GM21390 (cell line): ENCODE data around the gene ACP2.

Source experiments
- ATAC-seq: cut with Tn5 transposase; IDR thresholded peaks from one replicate; pipeline ENCODE4 v1.9.1; 2021; ENCODE audit not compliant: unreplicated experiment

ACP2 gene

GRCh38 chr11:47269002-47269828 lies 20.6 kb upstream of the ACP2 start:
- peak; percentile 42 for ATAC-seq

DNA sequence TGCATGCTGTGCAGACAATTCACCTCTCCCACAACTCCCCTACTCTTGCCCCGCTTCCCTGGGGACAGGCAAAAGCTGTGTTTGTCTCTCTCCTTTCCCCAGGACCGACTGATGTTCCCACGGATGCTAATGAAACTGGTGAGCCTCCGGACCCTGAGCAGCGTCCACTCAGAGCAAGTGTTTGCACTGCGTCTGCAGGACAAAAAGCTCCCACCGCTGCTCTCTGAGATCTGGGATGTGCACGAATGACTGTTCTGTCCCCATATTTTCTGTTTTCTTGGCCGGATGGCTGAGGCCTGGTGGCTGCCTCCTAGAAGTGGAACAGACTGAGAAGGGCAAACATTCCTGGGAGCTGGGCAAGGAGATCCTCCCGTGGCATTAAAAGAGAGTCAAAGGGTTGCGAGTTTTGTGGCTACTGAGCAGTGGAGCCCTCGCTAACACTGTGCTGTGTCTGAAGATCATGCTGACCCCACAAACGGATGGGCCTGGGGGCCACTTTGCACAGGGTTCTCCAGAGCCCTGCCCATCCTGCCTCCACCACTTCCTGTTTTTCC lies 19.9 kb upstream of the ACP2 start:
- no peak for ATAC-seq

DNA sequence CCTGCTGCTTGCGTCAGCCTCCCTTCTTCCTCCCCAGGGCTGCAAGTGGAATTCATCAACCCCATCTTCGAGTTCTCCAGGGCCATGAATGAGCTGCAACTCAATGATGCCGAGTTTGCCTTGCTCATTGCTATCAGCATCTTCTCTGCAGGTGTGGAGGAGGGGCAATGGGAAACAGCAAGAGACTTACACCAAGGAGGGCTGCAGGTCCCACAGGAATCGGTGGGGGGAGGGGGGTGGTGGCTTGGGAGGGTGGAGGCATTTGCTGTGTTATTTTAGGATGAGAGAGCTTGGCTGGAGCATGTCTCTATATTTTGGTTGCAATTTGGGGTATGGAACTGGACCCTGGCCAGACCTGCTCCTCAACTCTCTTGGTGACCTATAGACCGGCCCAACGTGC lies 19.3 kb upstream of the ACP2 start:
- ATAC-seq, result no peak

DNA sequence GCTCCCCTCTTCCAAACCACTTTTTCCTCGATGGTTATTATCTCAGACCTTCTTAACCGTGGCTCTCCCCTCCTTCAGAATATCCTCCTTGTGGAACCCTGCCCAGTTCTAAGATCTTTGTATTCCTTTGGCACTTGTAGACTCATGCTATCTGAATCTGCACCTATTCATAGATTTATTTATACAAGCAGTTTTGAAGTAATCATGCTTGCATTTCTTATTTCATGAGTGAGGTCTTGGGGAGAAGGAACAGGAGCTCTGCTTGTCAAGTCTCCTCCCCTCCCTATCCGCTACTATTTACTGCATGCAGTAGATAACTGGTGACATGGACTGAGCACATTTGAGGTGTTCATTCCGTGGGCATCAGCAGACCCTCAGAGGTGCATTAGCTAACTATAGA lies 15.9 kb upstream of the ACP2 start:
- ATAC-seq, result no peak

DNA sequence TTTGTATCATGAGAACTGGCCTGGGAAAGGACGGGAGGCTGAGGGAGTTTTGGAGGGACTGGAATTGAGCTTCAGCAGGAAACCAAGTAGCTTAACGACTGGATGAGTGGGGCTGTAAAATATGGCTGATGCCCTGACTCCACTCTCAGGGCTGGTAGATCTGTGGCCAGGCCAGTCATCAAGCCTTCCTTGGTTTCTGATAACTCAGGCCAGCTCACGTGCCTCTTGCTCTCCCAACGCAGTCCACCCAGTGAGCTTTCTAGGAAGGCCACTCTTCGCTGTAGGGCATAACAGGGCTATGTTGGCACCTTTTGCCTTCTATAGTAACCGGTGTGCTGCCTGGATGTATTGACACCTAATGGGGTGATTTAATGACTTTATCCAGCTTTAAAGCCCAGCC lies 15.5 kb upstream of the ACP2 start:
- ATAC-seq, result no peak

DNA sequence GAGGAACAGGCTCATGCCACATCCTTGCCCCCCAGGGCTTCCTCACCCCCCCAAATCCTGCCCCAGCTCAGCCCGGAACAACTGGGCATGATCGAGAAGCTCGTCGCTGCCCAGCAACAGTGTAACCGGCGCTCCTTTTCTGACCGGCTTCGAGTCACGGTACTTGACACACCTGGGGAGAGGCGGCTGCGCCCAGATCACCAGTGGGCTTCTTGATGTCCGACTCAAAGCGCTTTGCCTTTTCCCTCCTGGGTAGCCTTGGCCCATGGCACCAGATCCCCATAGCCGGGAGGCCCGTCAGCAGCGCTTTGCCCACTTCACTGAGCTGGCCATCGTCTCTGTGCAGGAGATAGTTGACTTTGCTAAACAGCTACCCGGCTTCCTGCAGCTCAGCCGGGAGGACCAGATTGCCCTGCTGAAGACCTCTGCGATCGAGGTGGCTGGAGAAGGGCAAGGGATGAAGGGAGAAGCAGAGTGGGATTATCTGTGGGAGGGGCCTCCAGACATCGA lies 12.7 kb upstream of the ACP2 start:
- ATAC-seq, result no peak

GRCh38 chr11:47260366-47260765 lies 11.8 kb upstream of the ACP2 start:
- no peak for ATAC-seq

DNA sequence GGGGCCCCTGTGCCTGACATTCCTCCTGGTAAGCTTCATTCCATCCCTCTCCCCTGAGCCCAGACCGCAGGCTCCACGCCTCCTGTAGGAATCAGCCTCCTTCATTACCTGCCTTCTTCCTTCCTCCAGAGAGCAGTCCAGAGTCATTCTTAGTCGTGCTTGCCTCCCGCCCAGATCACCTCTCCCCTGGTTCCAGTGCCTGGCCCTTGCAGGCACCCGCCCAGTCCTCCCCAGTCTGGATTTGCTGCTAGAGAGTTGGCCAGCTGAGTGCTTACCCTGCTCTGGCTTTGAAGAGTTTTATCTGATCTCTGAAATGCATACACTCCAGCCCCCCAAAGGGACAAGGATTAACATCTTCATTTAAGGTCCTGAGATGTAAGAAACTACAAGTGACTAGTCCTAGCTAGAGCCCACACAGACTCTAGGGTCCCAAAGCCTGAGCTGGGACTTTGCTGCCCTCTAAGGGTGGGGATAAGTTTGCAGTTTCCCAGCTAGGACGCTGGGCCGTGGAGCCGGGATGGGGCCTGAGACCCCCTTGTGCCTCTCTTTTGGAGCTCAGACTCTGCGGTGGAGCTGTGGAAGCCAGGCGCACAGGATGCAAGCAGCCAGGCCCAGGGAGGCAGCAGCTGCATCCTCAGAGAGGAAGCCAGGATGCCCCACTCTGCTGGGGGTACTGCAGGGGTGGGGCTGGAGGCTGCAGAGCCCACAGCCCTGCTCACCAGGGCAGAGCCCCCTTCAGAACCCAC lies 10.8 kb upstream of the ACP2 start:
- ATAC-seq, result no peak

DNA sequence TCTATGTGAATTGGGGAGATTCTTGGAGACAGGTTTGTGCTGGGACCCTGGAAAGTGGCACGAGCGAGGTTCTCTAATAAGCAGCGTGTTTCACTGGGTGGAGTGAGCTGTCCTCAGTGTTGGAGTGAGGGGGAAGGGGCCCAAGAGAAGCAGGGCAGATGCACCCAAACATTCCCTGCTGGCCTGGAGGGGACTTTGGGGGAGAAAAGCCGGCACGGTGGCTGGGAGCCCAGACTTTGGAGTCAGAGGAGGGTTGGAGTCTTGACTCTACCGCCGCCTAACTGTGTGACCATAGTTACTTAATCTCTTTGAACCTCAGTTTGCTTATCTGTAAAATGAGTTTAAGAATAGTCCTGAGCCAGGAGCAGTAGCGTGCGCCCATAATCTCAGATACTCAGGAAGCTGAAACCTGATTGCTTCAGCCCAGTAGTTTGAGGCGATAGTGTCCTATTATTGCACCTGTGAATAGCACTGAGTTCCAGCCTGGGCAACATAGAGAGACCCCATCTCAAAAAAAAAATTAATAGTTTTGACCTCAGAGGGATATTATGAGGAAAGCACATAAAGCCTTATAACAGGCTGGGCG lies 9.8 kb upstream of the ACP2 start:
- ATAC-seq, result no peak

DNA sequence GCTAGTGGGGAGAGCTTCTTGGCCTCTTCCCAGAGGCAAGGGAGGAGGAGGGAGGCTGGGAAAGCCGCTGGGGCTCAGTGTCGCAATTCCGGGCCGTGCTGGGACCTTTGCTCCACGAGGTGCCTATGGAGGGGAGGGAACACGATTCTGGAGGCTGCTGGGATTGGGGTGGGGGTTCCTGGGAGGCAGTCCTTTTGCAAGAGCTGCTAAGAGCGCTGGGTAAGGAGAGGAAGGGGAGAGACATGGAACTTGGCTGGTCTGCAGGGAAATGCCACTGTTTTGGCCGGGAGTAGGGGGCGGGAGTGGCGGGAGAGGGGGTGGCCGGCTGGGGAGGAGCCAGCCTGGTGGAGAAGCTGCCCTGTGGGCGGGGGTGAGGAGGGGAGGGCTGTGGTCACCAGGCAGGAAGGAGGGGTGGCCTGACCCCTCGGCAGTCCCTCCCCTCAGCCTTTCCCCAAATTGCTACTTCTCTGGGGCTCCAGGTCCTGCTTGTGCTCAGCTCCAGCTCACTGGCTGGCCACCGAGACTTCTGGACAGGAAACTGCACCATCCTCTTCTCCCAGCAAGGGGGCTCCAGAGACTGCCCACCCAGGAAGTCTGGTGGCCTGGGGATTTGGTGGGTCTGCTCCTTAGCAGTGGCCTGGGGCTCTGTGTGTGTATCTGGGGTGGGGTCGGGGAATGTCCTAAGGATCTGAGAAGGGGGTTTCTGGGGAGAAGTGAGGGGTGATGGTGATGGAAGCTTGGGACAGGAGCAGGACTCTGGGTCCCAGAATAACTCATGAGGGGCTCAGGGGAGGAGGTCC lies 9.1 kb upstream of the ACP2 start, which contains the start of gene NR1H3:
Gene NR1H3, plus strand, starts transcription at position 480 of the 800 bp plus-strand sequence. CDS start 1,221 bp downstream, outside the sequence.
- no peak for ATAC-seq

DNA sequence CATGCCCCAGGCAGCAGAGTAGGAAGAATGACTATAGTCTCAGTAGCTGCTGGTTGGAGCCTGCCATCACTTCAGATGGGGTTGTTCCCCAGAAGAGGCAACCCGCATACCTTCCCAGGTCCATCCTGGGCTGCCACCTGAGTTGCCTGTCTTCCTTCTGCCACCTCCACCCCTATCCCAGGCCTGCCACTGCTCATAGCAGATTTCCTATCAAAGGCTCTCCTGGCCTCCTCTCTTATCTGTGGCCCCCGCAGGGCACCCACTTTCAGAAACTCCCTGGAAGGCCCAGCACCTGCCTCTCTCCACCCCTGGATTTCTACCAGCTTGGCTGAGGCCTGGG lies 8.5 kb upstream of the ACP2 start:
- ATAC-seq, result no peak

GRCh38 chr11:47256374-47256773 lies 7.8 kb upstream of the ACP2 start:
- no peak for ATAC-seq

DNA sequence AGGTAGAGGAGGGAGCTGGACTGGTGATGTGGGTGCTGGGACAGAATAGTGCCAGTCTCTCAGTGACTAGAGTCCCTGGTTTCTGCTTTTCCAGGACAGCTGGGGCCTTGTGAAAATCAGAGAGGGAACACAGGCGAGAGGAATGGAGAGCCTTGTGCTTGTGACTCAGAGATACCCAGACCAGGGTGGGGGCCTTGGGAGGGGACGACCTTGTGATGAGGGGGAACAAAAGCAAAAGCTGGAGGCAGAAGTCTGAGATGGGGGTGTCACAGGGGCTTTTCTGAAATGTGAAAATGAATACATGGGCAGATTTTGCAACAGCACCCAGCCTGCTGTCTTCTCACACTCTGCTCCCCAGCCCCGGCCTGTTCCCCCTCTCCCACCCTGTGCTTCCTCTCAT lies 5.8 kb upstream of the ACP2 start:
- no peak for ATAC-seq

DNA sequence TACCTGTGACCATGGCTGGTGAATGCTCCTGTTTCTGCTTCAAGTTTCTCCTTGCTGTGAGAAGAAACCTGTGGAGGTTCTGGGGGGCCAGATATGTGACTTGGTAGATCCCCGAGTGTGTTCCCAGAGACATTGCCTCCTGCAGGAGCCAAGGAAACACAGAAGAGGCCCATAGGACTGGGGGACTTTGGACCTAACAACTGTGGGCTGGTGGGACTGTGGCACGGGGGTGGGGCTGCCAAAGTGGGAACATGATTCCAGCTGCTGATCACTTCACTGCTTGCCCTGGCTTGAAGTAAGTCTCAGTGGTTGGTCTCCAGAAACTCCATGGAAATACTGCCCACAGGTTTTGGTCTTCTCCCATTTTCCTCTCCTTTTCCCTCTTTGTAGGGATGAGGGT lies 5.0 kb upstream of the ACP2 start:
- ATAC-seq, result no peak

- no peak for ATAC-seq
These were observed 3.1 kb upstream of the ACP2 start for GRCh38 chr11:47251751-47252150.

GRCh38 chr11:47249378-47249715 lies 733 bp upstream of the ACP2 start:
- ATAC-seq, result no peak

GRCh38 chr11:47248304-47248663 lies 330 bp downstream of the ACP2 start:
- peak; percentile 24 for ATAC-seq

GRCh38 chr11:47247502-47247901 lies 1.1 kb downstream of the ACP2 start:
- no peak for ATAC-seq

- no peak for ATAC-seq
These were observed 2.8 kb downstream of the ACP2 start for GRCh38 chr11:47245611-47246357.
